Ovary (tissue), 3 donors: Measurements from ENCODE around the gene ABCA9.

Source experiments
- CTCF ChIP-seq, 3 donors: fragments of 450-650 bp in 2 of 3; fragments of 200-600 bp in 1 of 3; IDR thresholded peaks; one replicate each; pipeline versions ENCODE4 v1.5.1 to v1.8.0; 2016 to 2022; ENCODE audit warnings: antibody characterized with exemption in 3 of 3, mild to moderate bottlenecking in 1 of 3
- EP300 ChIP-seq: sonication (generic); formaldehyde crosslinking; IDR thresholded peaks from one replicate; pipeline ENCODE4 v1.6.1; 2017; ENCODE audit warnings: antibody characterized with exemption
- POLR2A ChIP-seq: fragments of 450-650 bp; IDR thresholded peaks from one replicate; pipeline ENCODE4 v1.6.1; 2017; ENCODE audit warnings: antibody characterized with exemption, mild to moderate bottlenecking, moderate library complexity
- donor health status: DM: no; HTN: no; CAD: no.

GRCh38 chr17:69090365-69090764, 29.6 kb upstream of the ABCA9 start:
- no peak for TF ChIP-seq CTCF (IDR thresholded peaks at IDR 0.05)
- no peak for TF ChIP-seq EP300
- no peak for TF ChIP-seq POLR2A
